Measurements from ENCODE around the gene ZNF606.

- TF ChIP-seq CTCF (IDR thresholded peaks at IDR 0.05) (no peak), POLR2A (IDR thresholded peaks at IDR 0.05) (no peak)
Observed at GRCh38 chr19:58035863-58036262, 33.2 kb upstream of the ZNF606 start.
